NCI-H1417 treated with DMSO at 0.1 percent for 48 hours (cell line): ENCODE data around the gene COL25A1.
"Not testable (repeated sequence)": the region's sequence is repeated elsewhere in the genome, so short reads cannot be mapped to it uniquely, and the experiment has no call there.

Experiments used
- DNase-seq: peaks from one replicate; lab custom pipeline; 2025; lab: John Stamatoyannopoulos, UW

The COL25A1 gene

GRCh38 chr4:109010521-109010920 lies 291.9 kb downstream of the COL25A1 start:
- DNase-seq = no peak

- no peak for DNase-seq
Observed at GRCh38 chr4:109009909-109010308, 292.5 kb downstream of the COL25A1 start.

GRCh38 chr4:109007976-109008375 lies 294.5 kb downstream of the COL25A1 start:
- no peak for DNase-seq

- no peak for DNase-seq
Observed at GRCh38 chr4:109005523-109005922, 296.9 kb downstream of the COL25A1 start.

- DNase-seq = no peak
Observed at GRCh38 chr4:109004418-109004817, 298.0 kb downstream of the COL25A1 start.

- no peak for DNase-seq
Observed at GRCh38 chr4:109003964-109004363, 298.5 kb downstream of the COL25A1 start.

- DNase-seq = no peak
Observed at GRCh38 chr4:108991551-108992328, 310.7 kb downstream of the COL25A1 start.

GRCh38 chr4:108988464-108989195 lies 313.8 kb downstream of the COL25A1 start:
- DNase-seq = no peak

GRCh38 chr4:108984495-108984894 lies 318.0 kb downstream of the COL25A1 start:
- DNase-seq = not testable (repeated sequence)

GRCh38 chr4:108982402-108983185 lies 319.9 kb downstream of the COL25A1 start:
- DNase-seq = peak; percentile 64

GRCh38 chr4:108980455-108981239 lies 321.8 kb downstream of the COL25A1 start:
- no peak for DNase-seq

- no peak for DNase-seq
Observed at GRCh38 chr4:108979759-108980158, 322.7 kb downstream of the COL25A1 start.

- DNase-seq = no peak
Observed at GRCh38 chr4:108978066-108978465, 324.4 kb downstream of the COL25A1 start.

- no peak for DNase-seq
Observed at GRCh38 chr4:108972613-108973283, 329.7 kb downstream of the COL25A1 start.

GRCh38 chr4:108971473-108971872 lies 331.0 kb downstream of the COL25A1 start:
- no peak for DNase-seq

GRCh38 chr4:108965472-108966076 lies 336.9 kb downstream of the COL25A1 start:
- no peak for DNase-seq

GRCh38 chr4:108965016-108965415 lies 337.4 kb downstream of the COL25A1 start:
- no peak for DNase-seq

- no peak for DNase-seq
Observed at GRCh38 chr4:108963910-108964309, 338.5 kb downstream of the COL25A1 start.

- no peak for DNase-seq
Observed at GRCh38 chr4:108959491-108959890, 343.0 kb downstream of the COL25A1 start.

- DNase-seq = no peak
Observed at GRCh38 chr4:108954880-108955279, 347.6 kb downstream of the COL25A1 start.

- no peak for DNase-seq
Observed at GRCh38 chr4:108953941-108954340, 348.5 kb downstream of the COL25A1 start.
